Naive thymus-derived CD4-positive, alpha-beta T cell (primary cell): ENCODE results near the gene ALG12. TPM values are rescaled to one million over a fixed set of nuclear protein-coding genes. Genes with fewer than 3 reads are reported as not detected.

Experiments
- ATAC-seq: fragments of 150-1000 bp; cut with Tn5 transposase; 2 replicates; pipeline ENCODE4 v1.10.0; 2021; ENCODE audit warnings: mild to moderate bottlenecking, moderate library complexity
- CTCF ChIA-PET: fragments of 350-600 bp; sonication (Branson Sonifier 250); formaldehyde crosslinking; loops from one replicate; lab custom pipeline; 2021; ENCODE audit warnings: antibody characterized with exemption; lab: Charles Lee
- POLR2A ChIA-PET: fragments of 350-600 bp; sonication (Branson Sonifier 250); formaldehyde crosslinking; loops from one replicate; lab custom pipeline; 2021; ENCODE audit warnings: antibody characterized with exemption, inconsistent platforms; lab: Charles Lee
- DNase-seq, 9 donors: peaks; one replicate each; pipeline versions ENCODE4 v3.0.0 to v3.0.0-alpha.2; 2020 to 2022; ENCODE audit warnings: mixed read lengths in 1 of 9
- H3K27ac ChIP-seq: one replicate; pipeline ENCODE4 v1.7.0; 2013; ENCODE audit warnings: mild to moderate bottlenecking, low read depth, low read length, moderate library complexity
- H3K27me3 ChIP-seq, 2 donors: one replicate each; pipeline ENCODE4 v1.7.0; 2013; ENCODE audit warnings: low read length in 2 of 2, mild to moderate bottlenecking in 2 of 2, moderate library complexity in 2 of 2; ENCODE audit not compliant: control insufficient read depth in 2 of 2, insufficient read depth in 2 of 2
- H3K36me3 ChIP-seq, 3 experiments: 1 replicate in 2 of 3; 2 replicates in 1 of 3; pipeline ENCODE4 v1.7.0; 2013; ENCODE audit warnings: low read length in 3 of 3, mild to moderate bottlenecking in 3 of 3, moderate library complexity in 1 of 3; ENCODE audit not compliant: insufficient read depth in 3 of 3, control insufficient read depth in 2 of 3
- H3K4me1 ChIP-seq, 2 donors: one replicate each; pipeline ENCODE4 v1.7.0; 2013; ENCODE audit warnings: low read length in 2 of 2, mild to moderate bottlenecking in 2 of 2, moderate library complexity in 1 of 2; ENCODE audit not compliant: control insufficient read depth in 2 of 2, insufficient read depth in 2 of 2
- H3K4me3 ChIP-seq: 2 replicates; pipeline ENCODE4 v1.7.0; 2013; ENCODE audit warnings: mild to moderate bottlenecking, low read length
- H3K9me3 ChIP-seq, 3 experiments: 1 replicate in 2 of 3; 2 replicates in 1 of 3; pipeline ENCODE4 v1.7.0; 2013; ENCODE audit warnings: low read length in 3 of 3; ENCODE audit not compliant: control insufficient read depth in 2 of 3
- H3K27ac Mint-ChIP-seq, 9 donors: one replicate each; pipeline ENCODE4 v1.8.0; 2020 to 2022; ENCODE audit warnings: mixed read lengths in 9 of 9, mild to moderate bottlenecking in 8 of 9, moderate library complexity in 5 of 9, inconsistent platforms in 2 of 9
- H3K27me3 Mint-ChIP-seq, 5 donors: one replicate each; pipeline ENCODE4 v1.8.0; 2021 to 2022; ENCODE audit warnings: mixed read lengths in 5 of 5, mild to moderate bottlenecking in 1 of 5
- H3K36me3 Mint-ChIP-seq, 5 donors: one replicate each; pipeline ENCODE4 v1.8.0; 2020 to 2022; ENCODE audit warnings: mixed read lengths in 5 of 5, mild to moderate bottlenecking in 3 of 5, inconsistent platforms in 1 of 5
- H3K4me1 Mint-ChIP-seq, 7 donors: one replicate each; pipeline ENCODE4 v1.8.0; 2020 to 2022; ENCODE audit warnings: mixed read lengths in 7 of 7, mild to moderate bottlenecking in 3 of 7, inconsistent platforms in 1 of 7
- H3K4me3 Mint-ChIP-seq, 10 donors: one replicate each; pipeline ENCODE4 v1.8.0; 2020 to 2022; ENCODE audit warnings: mild to moderate bottlenecking in 10 of 10, mixed read lengths in 10 of 10, moderate library complexity in 6 of 10, inconsistent platforms in 2 of 10
- H3K9me3 Mint-ChIP-seq, 11 donors: one replicate each; pipeline ENCODE4 v1.8.0; 2020 to 2022; ENCODE audit warnings: mixed read lengths in 11 of 11, mild to moderate bottlenecking in 4 of 11, inconsistent platforms in 1 of 11, moderate library complexity in 1 of 11
- intact Hi-C, 2 donors: fragments of 100-400 bp; cut with micrococcal nuclease; formaldehyde crosslinking; loops; one replicate each; pipeline ENCODE4 v1.15.1; 2023
- polyA plus RNA-seq, 2 donors: library from polyadenylated mRNA; unstranded; fragments of 300-500 nt; fragmentation: Illumina TruSeq; gene quantifications; one replicate each; pipeline ENCODE4 v1.2.3, GENCODE V29; 2021
- total RNA-seq, 6 experiments: library from RNA in 5 of 6; stranded (reverse) in 5 of 6; gene quantifications; 1 replicate in 5 of 6; 2 replicates in 1 of 6; pipeline ENCODE4 v1.2.3 and lab custom pipeline; 2021 to 2026

The ALG12 gene
- total and polyA plus RNA-seq, 7 experiments from 2014 or later: 10.4 to 22.4 (median 19.5) TPM

DNA sequence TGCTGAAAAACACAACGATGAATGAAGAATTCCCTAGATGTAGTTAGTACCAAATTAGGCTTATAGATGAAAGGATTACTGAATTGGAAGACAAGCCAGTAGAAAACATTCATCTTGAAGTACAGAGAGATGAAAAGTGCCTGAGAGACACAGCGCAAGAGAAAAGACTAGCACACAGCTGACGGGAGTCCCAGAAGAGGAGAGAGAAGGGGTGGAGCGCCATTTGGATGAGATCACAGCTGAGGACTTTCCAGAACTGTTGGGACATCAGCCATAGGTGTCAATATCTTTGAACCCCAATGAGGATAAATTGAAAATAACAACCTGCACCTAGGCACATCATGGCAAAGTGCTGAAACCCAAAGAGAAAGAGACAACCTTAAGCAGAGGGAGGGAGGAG, 25.2 kb downstream of the ALG12 start:
- Histone ChIP-seq H3K27ac (no peak overlapping the region), H3K27me3 (no peaks in the 10 kb centered on the region), H3K36me3 (no peaks in the 10 kb centered on the region), H3K9me3 (no peaks in the 10 kb centered on the region), H3K4me1 (no peaks in the 10 kb centered on the region), H3K4me3 (no peak overlapping the region)
- H3K9me3 Mint-ChIP-seq: peaks cover 0 to 17% (median 7%) of the 10 kb centered on the region in 11 donors
- peak overlapping the region in 1 of 9 donors; percentile 48 for H3K27ac Mint-ChIP-seq
- ChIA-PET CTCF (interaction anchor here (0.7 kb wide), 1 partner anchor 291 kb away, joined by 3 read pairs; no protein-coding TSS in a partner anchor), POLR2A (interaction anchor here (0.6 kb wide), 1 partner anchor 131 kb away, joined by 4 read pairs; no protein-coding TSS in a partner anchor)
- peaks cover 0 to 12% (median 7%) of the 10 kb centered on the region in 7 donors for H3K4me1 Mint-ChIP-seq
- no peak overlapping the region for H3K4me3 Mint-ChIP-seq
- intact Hi-C loops: no loop called here
- peaks cover 17 to 65% (median 40%) of the 10 kb centered on the region in 5 donors for H3K36me3 Mint-ChIP-seq
- DNase-seq: no peak
- no peak for ATAC-seq
- H3K27me3 Mint-ChIP-seq: no peaks in the 10 kb centered on the region

DNA sequence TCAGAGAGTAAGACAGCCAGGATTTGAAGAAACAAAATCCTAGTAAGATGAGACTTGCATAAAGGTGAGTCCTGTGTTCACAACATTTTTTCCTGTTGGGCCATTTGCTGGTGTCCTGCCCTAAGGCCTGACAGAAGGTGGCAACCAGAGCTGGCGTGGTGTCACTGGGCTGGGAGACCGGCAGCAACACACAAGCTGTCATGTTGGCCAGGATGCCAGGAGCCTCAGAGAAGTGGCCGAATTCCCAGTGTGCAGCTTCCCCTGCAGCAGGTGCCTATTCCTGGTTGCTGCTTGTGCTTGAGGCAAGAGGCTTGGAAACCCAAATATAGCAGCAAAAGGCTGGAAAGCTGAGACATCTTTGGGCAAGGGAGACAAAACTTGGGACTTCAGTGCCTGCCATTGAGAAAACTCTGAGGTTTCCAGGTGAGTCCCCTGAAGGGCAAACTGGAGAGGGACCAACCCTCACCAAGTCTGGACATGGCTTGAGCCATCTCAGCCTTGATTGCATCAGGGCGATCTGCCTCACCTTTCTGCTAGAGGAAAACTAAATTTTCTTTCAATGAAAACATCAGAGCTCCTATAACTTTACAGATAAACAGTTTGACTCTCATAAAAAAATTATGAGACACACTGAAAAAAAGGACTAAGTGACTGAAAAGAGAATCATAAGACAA, 25.9 kb downstream of the ALG12 start:
- Histone ChIP-seq H3K9me3 (no peaks in the 10 kb centered on the region), H3K36me3 (peaks cover 0 to 5% (median 4%) of the 10 kb centered on the region in 3 experiments), H3K27ac (no peak overlapping the region), H3K27me3 (no peaks in the 10 kb centered on the region), H3K4me1 (no peaks in the 10 kb centered on the region), H3K4me3 (no peak overlapping the region)
- Mint-ChIP-seq H3K4me1 (peaks cover 0 to 12% (median 7%) of the 10 kb centered on the region in 7 donors), H3K27ac (no peak overlapping the region), H3K4me3 (no peak overlapping the region), H3K27me3 (no peaks in the 10 kb centered on the region), H3K9me3 (peaks cover 0 to 17% (median 7%) of the 10 kb centered on the region in 11 donors), H3K36me3 (peaks cover 17 to 69% (median 44%) of the 10 kb centered on the region in 5 donors)
- intact Hi-C loops: no loop called here
- no peak for DNase-seq
- ChIA-PET CTCF (interaction anchor here (0.6 kb wide), 1 partner anchor 99 kb away, joined by 3 read pairs; no protein-coding TSS in a partner anchor), POLR2A (interaction anchor here (0.8 kb wide), 1 partner anchor 50 kb away, joined by 4 read pairs; no protein-coding TSS in a partner anchor)
- no peak for ATAC-seq

DNA sequence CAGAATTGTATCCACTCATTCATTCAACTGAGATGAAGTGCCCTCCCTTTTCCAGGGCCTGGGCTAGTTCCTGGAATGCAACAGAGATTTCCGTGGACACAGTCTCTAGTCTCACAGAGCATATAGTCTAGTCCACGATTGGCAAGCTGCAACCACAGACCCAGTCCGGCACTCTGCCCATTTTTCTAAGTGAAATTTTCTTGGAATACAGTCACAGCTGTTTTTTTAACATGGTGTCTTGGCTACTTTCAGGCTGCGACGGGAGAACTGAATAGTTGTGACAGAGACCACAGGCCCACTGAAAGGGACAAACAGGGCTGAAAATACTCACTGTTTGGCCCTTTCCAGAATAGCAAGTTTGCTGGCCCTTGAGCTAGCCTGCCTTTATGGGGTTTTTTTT, 29.2 kb downstream of the ALG12 start:
- H3K36me3 ChIP-seq: peaks cover 0 to 36% (median 11%) of the 10 kb centered on the region in 3 experiments
- H3K9me3 Mint-ChIP-seq: peaks cover 0 to 13% (median 5%) of the 10 kb centered on the region in 11 donors
- H3K4me1 Mint-ChIP-seq: peaks cover 0 to 7% (median 5%) of the 10 kb centered on the region in 7 donors
- H3K4me1 ChIP-seq: no peaks in the 10 kb centered on the region
- H3K4me3 ChIP-seq: no peak overlapping the region
- CTCF ChIA-PET: interaction anchor here (0.7 to 1.5 kb wide), 2 partner anchors 122 to 302 kb away, joined by 3 to 7 read pairs; no protein-coding TSS in a partner anchor
- no peaks in the 10 kb centered on the region for H3K27me3 Mint-ChIP-seq
- H3K36me3 Mint-ChIP-seq: peaks cover 13 to 84% (median 48%) of the 10 kb centered on the region in 5 donors
- POLR2A ChIA-PET: interaction anchor here (1.0 kb wide), 1 partner anchor 82 kb away, joined by 4 read pairs; no protein-coding TSS in a partner anchor
- ATAC-seq (no peak), DNase-seq (no peak)
- no peak overlapping the region for H3K4me3 Mint-ChIP-seq
- H3K27me3 ChIP-seq: no peaks in the 10 kb centered on the region
- H3K27ac ChIP-seq: no peak overlapping the region
- no peaks in the 10 kb centered on the region for H3K9me3 ChIP-seq
- no peak overlapping the region for H3K27ac Mint-ChIP-seq
- intact Hi-C loops: no loop called here

DNA sequence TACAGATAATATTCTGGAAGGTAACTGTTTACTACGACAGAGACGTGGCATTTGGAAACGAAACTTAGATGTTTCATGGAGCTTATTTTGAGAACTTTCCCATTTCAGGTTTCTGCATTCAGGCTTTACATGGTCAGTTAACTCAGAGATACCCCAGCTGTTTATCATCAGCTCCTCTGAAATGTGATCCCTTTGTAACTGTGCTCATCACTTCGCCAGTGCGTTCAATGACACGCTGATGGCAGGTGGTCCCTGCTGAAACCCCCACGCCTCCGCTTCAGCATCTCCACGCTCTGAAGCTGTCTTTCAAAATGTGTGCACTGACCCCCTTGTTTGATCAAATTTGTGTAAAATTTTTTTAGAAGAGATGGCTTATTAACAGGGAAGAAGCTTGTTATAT, 30.5 kb downstream of the ALG12 start:
- peaks cover 11 to 84% (median 45%) of the 10 kb centered on the region in 5 donors for H3K36me3 Mint-ChIP-seq
- intact Hi-C loops: no loop called here

DNA sequence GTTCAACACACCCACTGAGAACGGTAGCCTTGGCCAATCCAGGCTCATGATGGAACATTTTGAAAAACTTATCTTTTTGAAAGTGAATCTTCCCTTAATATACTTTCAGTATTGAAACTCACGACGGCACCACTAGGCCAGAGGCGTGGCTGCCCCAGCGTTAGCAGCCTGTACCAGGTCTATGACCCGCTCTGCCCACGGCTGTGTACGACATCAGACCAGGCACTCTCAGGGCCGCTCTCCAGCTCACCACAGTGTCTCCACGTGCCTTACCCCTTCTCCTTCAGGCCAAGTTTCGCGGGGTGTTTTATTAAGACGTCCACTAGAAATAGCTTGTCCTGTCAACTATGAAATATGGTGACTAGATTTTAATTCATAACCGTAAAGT, 31.2 kb downstream of the ALG12 start:
- Histone ChIP-seq H3K36me3 (peaks cover 0 to 41% (median 11%) of the 10 kb centered on the region in 3 experiments), H3K9me3 (no peaks in the 10 kb centered on the region), H3K27me3 (no peaks in the 10 kb centered on the region), H3K4me3 (no peak overlapping the region), H3K27ac (no peak overlapping the region), H3K4me1 (no peaks in the 10 kb centered on the region)
- no peak overlapping the region for H3K4me3 Mint-ChIP-seq
- H3K9me3 Mint-ChIP-seq: peaks cover 0 to 7% (median 1%) of the 10 kb centered on the region in 11 donors
- peaks cover 11 to 83% (median 45%) of the 10 kb centered on the region in 5 donors for H3K36me3 Mint-ChIP-seq
- ChIA-PET CTCF (no interaction called here), POLR2A (interaction anchor here (0.7 to 1.1 kb wide), 2 partner anchors 26 to 61 kb away, joined by 3 read pairs; no protein-coding TSS in a partner anchor)
- no peaks in the 10 kb centered on the region for H3K27me3 Mint-ChIP-seq
- ATAC-seq: no peak
- H3K27ac Mint-ChIP-seq: no peak overlapping the region
- no peak for DNase-seq
- intact Hi-C loops: no loop called here
- H3K4me1 Mint-ChIP-seq: peaks cover 6 to 19% (median 14%) of the 10 kb centered on the region in 7 donors

More for the DNA sequence above, 30.5 kb downstream of the ALG12 start:
- Histone ChIP-seq H3K4me1 (no peaks in the 10 kb centered on the region), H3K36me3 (peaks cover 0 to 41% (median 11%) of the 10 kb centered on the region in 3 experiments), H3K27ac (no peak overlapping the region), H3K9me3 (no peaks in the 10 kb centered on the region), H3K27me3 (no peaks in the 10 kb centered on the region), H3K4me3 (no peak overlapping the region)
- H3K27me3 Mint-ChIP-seq: no peaks in the 10 kb centered on the region
- DNase-seq (no peak), ATAC-seq (no peak)
- ChIA-PET POLR2A (interaction anchor here (0.7 to 1.1 kb wide), 2 partner anchors 25 to 62 kb away, joined by 3 read pairs; no protein-coding TSS in a partner anchor), CTCF (no interaction called here)
- no peak overlapping the region for H3K27ac Mint-ChIP-seq
- H3K4me3 Mint-ChIP-seq: no peak overlapping the region
- peaks cover 4 to 14% (median 10%) of the 10 kb centered on the region in 7 donors for H3K4me1 Mint-ChIP-seq
- peaks cover 0 to 7% (median 1%) of the 10 kb centered on the region in 11 donors for H3K9me3 Mint-ChIP-seq

DNA sequence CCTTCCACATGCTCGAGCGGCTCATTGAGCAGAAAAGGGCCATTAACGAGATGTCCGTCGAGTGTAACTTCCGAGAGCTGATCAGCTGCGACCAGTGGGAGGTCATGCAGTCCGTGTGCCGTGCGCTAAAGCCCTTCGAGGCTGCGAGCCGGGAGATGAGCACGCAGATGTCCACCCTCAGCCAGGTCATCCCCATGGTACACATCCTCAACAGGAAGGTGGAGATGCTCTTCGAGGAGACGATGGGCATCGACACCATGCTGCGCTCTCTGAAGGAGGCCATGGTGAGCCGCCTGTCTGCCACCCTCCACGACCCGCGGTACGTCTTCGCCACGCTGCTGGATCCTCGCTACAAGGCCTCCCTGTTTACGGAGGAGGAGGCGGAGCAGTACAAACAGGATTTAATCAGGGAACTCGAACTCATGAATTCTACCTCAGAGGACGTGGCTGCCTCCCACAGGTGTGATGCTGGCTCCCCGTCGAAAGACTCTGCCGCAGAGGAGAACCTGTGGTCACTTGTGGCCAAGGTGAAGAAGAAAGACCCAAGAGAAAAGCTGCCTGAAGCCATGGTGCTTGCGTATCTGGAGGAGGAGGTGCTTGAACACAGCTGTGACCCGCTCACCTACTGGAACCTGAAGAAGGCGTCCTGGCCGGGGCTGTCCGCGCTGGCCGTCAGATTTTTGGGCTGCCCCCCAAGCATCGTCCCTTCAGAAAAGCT, 31.7 kb downstream of the ALG12 start:
- Mint-ChIP-seq H3K4me1 (peaks cover 11 to 24% (median 15%) of the 10 kb centered on the region in 7 donors), H3K27me3 (no peaks in the 10 kb centered on the region), H3K9me3 (peaks cover 0 to 7% (median 1%) of the 10 kb centered on the region in 11 donors), H3K36me3 (peaks cover 9 to 81% (median 43%) of the 10 kb centered on the region in 5 donors), H3K4me3 (no peak overlapping the region), H3K27ac (no peak overlapping the region)
- H3K36me3 ChIP-seq: peaks cover 0 to 41% (median 11%) of the 10 kb centered on the region in 3 experiments
- ATAC-seq (no peak), DNase-seq (no peak)
- ChIA-PET CTCF (no interaction called here), POLR2A (interaction anchor here (1.1 kb wide), 1 partner anchor 61 kb away, joined by 3 read pairs; no protein-coding TSS in a partner anchor)
- no peaks in the 10 kb centered on the region for H3K9me3 ChIP-seq
- H3K4me3 ChIP-seq: no peak overlapping the region
- no peaks in the 10 kb centered on the region for H3K27me3 ChIP-seq
- no peak overlapping the region for H3K27ac ChIP-seq
- intact Hi-C loops: no loop called here
- H3K4me1 ChIP-seq: peaks cover 0 to 2% of the 10 kb centered on the region in 2 donors
